BE2C (cell line): ENCODE results near the gene LEPROT.

Experiments
- DNase-seq: peaks from one replicate; pipeline ENCODE4 v3.0.0-alpha.2; 2020
- H3K27me3 ChIP-seq: fragments of 250-450 bp; sonication (Bioruptor Pico); 2 replicates; pipeline ENCODE4 v1.5.1; 2020; ENCODE audit warnings: mild to moderate bottlenecking
- H3K36me3 ChIP-seq: fragments of 250-450 bp; sonication (Bioruptor Pico); 2 replicates; pipeline ENCODE4 v1.5.1; 2020; ENCODE audit warnings: mild to moderate bottlenecking
- H3K4me1 ChIP-seq: fragments of 250-450 bp; sonication (Bioruptor Pico); 2 replicates; pipeline ENCODE4 v1.5.1; 2020
- H3K4me3 ChIP-seq: 2 replicates; pipeline ENCODE4 v1.5.1; 2011; ENCODE audit warnings: low read depth, low read length
- H3K9me3 ChIP-seq: fragments of 250-450 bp; sonication (Bioruptor Pico); 2 replicates; pipeline ENCODE4 v1.5.1; 2020
- TF ChIP-seq, protein P1 (sequence below): IDR thresholded peaks from 2 replicates; pipeline ENCODE4 v1.5.1; 2012; ENCODE audit warnings: mild to moderate bottlenecking, low read depth, low read length

Gene LEPROT

GRCh38 chr1:65423884-65424572 is 3.6 kb downstream of the LEPROT start:
- TF ChIP-seq, protein P1, sequence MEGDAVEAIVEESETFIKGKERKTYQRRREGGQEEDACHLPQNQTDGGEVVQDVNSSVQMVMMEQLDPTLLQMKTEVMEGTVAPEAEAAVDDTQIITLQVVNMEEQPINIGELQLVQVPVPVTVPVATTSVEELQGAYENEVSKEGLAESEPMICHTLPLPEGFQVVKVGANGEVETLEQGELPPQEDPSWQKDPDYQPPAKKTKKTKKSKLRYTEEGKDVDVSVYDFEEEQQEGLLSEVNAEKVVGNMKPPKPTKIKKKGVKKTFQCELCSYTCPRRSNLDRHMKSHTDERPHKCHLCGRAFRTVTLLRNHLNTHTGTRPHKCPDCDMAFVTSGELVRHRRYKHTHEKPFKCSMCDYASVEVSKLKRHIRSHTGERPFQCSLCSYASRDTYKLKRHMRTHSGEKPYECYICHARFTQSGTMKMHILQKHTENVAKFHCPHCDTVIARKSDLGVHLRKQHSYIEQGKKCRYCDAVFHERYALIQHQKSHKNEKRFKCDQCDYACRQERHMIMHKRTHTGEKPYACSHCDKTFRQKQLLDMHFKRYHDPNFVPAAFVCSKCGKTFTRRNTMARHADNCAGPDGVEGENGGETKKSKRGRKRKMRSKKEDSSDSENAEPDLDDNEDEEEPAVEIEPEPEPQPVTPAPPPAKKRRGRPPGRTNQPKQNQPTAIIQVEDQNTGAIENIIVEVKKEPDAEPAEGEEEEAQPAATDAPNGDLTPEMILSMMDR = no peak
- no peak for DNase-seq
- no peak overlapping the region for H3K4me3 ChIP-seq
- no peaks in the 10 kb centered on the region for H3K9me3 ChIP-seq
- no peaks in the 10 kb centered on the region for H3K27me3 ChIP-seq
- no peaks in the 10 kb centered on the region for H3K4me1 ChIP-seq
- no peaks in the 10 kb centered on the region for H3K36me3 ChIP-seq

- H3K9me3 ChIP-seq = no peaks in the 10 kb centered on the region
- H3K4me1 ChIP-seq = no peaks in the 10 kb centered on the region
- no peaks in the 10 kb centered on the region for H3K27me3 ChIP-seq
- DNase-seq = no peak
- no peak overlapping the region for H3K4me3 ChIP-seq
- no peaks in the 10 kb centered on the region for H3K36me3 ChIP-seq
- TF ChIP-seq, protein P1 = no peak
Observed at GRCh38 chr1:65424573-65424889, 4.1 kb downstream of the LEPROT start.

GRCh38 chr1:65425006-65425405 is 4.5 kb downstream of the LEPROT start:
- TF ChIP-seq, protein P1 = no peak
- Histone ChIP-seq H3K4me1 (no peaks in the 10 kb centered on the region), H3K36me3 (no peaks in the 10 kb centered on the region), H3K9me3 (no peaks in the 10 kb centered on the region), H3K4me3 (no peak overlapping the region), H3K27me3 (no peaks in the 10 kb centered on the region)
- DNase-seq = no peak

- H3K36me3 ChIP-seq = no peaks in the 10 kb centered on the region
- H3K4me3 ChIP-seq = no peak overlapping the region
- DNase-seq = no peak
- no peaks in the 10 kb centered on the region for H3K4me1 ChIP-seq
- H3K9me3 ChIP-seq = no peaks in the 10 kb centered on the region
- TF ChIP-seq, protein P1 = no peak
- no peaks in the 10 kb centered on the region for H3K27me3 ChIP-seq
Observed at GRCh38 chr1:65425697-65426096, 5.2 kb downstream of the LEPROT start.

- Histone ChIP-seq H3K9me3 (no peaks in the 10 kb centered on the region), H3K27me3 (no peaks in the 10 kb centered on the region), H3K4me1 (no peaks in the 10 kb centered on the region), H3K36me3 (no peaks in the 10 kb centered on the region), H3K4me3 (no peak overlapping the region)
- no peak for DNase-seq
- TF ChIP-seq, protein P1 = no peak
Observed at GRCh38 chr1:65429078-65429477, 8.6 kb downstream of the LEPROT start.

DNA sequence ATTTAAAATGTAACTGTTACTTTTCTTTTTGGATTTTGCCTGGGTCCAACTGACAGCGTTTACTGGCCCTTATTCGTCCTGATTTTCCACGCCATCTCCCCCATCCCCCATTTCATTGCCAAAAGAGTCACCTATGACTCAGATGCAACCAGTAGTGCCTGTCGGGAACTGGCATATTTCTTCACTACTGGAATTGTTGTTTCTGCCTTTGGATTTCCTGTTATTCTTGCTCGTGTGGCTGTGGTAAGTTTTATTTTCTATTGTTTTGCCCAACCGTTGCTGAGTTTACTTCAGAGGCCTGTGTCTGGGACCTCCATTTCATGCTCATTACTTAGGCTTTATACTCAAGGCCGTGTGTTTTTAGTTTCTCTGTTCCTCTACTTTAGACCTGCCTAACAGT is 9.3 kb downstream of the LEPROT start:
- Histone ChIP-seq H3K27me3 (no peaks in the 10 kb centered on the region), H3K4me1 (no peaks in the 10 kb centered on the region), H3K9me3 (no peaks in the 10 kb centered on the region), H3K4me3 (no peak overlapping the region), H3K36me3 (no peaks in the 10 kb centered on the region)
- DNase-seq = no peak
- TF ChIP-seq, protein P1 = no peak
